ENCODE data around the gene DOCK9.

Gene DOCK9

GRCh38 chr13:98761986-98762616 lies 215.8 kb downstream of the DOCK9 start:
- no peaks in the 10 kb centered on the region for H3K36me3 ChIP-seq (ENCODE audit: control insufficient read depth in 1 of 2, insufficient read depth in 2 of 2, low read length in 2 of 2)
- H3K27ac ChIP-seq (ENCODE audit: low read depth, low read length): no peak overlapping the region
- H2BK120ac ChIP-seq (ENCODE audit: insufficient read depth, low read length, poor library complexity): no peak overlapping the region
- peaks cover 3% of the 10 kb centered on the region for H3K9me3 ChIP-seq (ENCODE audit: insufficient read depth, low read depth, low read length)
- H3K79me2 ChIP-seq (ENCODE audit: control insufficient read depth, insufficient read depth, low read length, poor library complexity): no peaks in the 10 kb centered on the region
- H2AK5ac ChIP-seq (ENCODE audit: low read length): no peak overlapping the region
- no peak overlapping the region for H3K18ac ChIP-seq (ENCODE audit: low read length)
- H2AFZ ChIP-seq (ENCODE audit: insufficient read depth, low read length, poor library complexity): no peak overlapping the region
- no peak overlapping the region for H3K14ac ChIP-seq (ENCODE audit: low read length)
- no peak overlapping the region for H3K9ac ChIP-seq (ENCODE audit: low read length)
- H3K4me2 ChIP-seq (ENCODE audit: low read length): no peak overlapping the region
- H2BK5ac ChIP-seq (ENCODE audit: low read depth, low read length, poor library complexity): no peak overlapping the region
- H3K4me1 ChIP-seq (ENCODE audit: control insufficient read depth in 1 of 2, insufficient read depth in 2 of 2, low read length in 2 of 2): peaks cover 0 to 3% of the 10 kb centered on the region in 2 experiments
- H2BK12ac ChIP-seq (ENCODE audit: low read length): no peak overlapping the region
- H4K12ac ChIP-seq (ENCODE audit: low read depth, low read length): no peak overlapping the region
- no peaks in the 10 kb centered on the region for H3K27me3 ChIP-seq (ENCODE audit: insufficient read depth, low read length)
- no peaks in the 10 kb centered on the region for H3K79me1 ChIP-seq (ENCODE audit: low read length)
- DNase-seq: no peak
- WGBS (ENCODE audit: extremely low coverage, insufficient coverage, insufficient read length): no CpG with 5 or more reads among the region's 15 CpGs
- no peak overlapping the region for H3K23ac ChIP-seq (ENCODE audit: low read length)
- no peak overlapping the region for H3K4me3 ChIP-seq (ENCODE audit: low read depth, low read length)
- no peak overlapping the region for H3K4ac ChIP-seq (ENCODE audit: low read depth, low read length)
- H4K91ac ChIP-seq (ENCODE audit: low read depth, low read length): no peak overlapping the region
- H4K8ac ChIP-seq (ENCODE audit: low read depth, low read length): no peak overlapping the region

- H4K12ac ChIP-seq (ENCODE audit: low read depth, low read length): no peak overlapping the region
- peaks cover 3% of the 10 kb centered on the region for H3K9me3 ChIP-seq (ENCODE audit: insufficient read depth, low read depth, low read length)
- H3K79me2 ChIP-seq (ENCODE audit: control insufficient read depth, insufficient read depth, low read length, poor library complexity): no peaks in the 10 kb centered on the region
- H3K4me1 ChIP-seq (ENCODE audit: control insufficient read depth in 1 of 2, insufficient read depth in 2 of 2, low read length in 2 of 2): peaks cover 0 to 4% of the 10 kb centered on the region in 2 experiments
- H3K27me3 ChIP-seq (ENCODE audit: insufficient read depth, low read length): no peaks in the 10 kb centered on the region
- H3K4ac ChIP-seq (ENCODE audit: low read depth, low read length): no peak overlapping the region
- H4K8ac ChIP-seq (ENCODE audit: low read depth, low read length): no peak overlapping the region
- no peak overlapping the region for H3K4me3 ChIP-seq (ENCODE audit: low read depth, low read length)
- no peak overlapping the region for H3K14ac ChIP-seq (ENCODE audit: low read length)
- WGBS (ENCODE audit: extremely low coverage, insufficient coverage, insufficient read length): no CpG with 5 or more reads among the region's 15 CpGs
- no peak overlapping the region for H4K91ac ChIP-seq (ENCODE audit: low read depth, low read length)
- H3K4me2 ChIP-seq (ENCODE audit: low read length): no peak overlapping the region
- H3K9ac ChIP-seq (ENCODE audit: low read length): no peak overlapping the region
- no peak overlapping the region for H2BK12ac ChIP-seq (ENCODE audit: low read length)
- no peaks in the 10 kb centered on the region for H3K36me3 ChIP-seq (ENCODE audit: control insufficient read depth in 1 of 2, insufficient read depth in 2 of 2, low read length in 2 of 2)
- H3K23ac ChIP-seq (ENCODE audit: low read length): no peak overlapping the region
- DNase-seq: peak in 1 of 2 donors; percentile 42
- H3K79me1 ChIP-seq (ENCODE audit: low read length): no peaks in the 10 kb centered on the region
- no peak overlapping the region for H3K18ac ChIP-seq (ENCODE audit: low read length)
- no peak overlapping the region for H2BK5ac ChIP-seq (ENCODE audit: low read depth, low read length, poor library complexity)
- no peak overlapping the region for H3K27ac ChIP-seq (ENCODE audit: low read depth, low read length)
- no peak overlapping the region for H2BK120ac ChIP-seq (ENCODE audit: insufficient read depth, low read length, poor library complexity)
- no peak overlapping the region for H2AK5ac ChIP-seq (ENCODE audit: low read length)
- no peak overlapping the region for H2AFZ ChIP-seq (ENCODE audit: insufficient read depth, low read length, poor library complexity)
These were observed 216.5 kb downstream of the DOCK9 start for GRCh38 chr13:98761126-98761985.

- Histone ChIP-seq H3K23ac (ENCODE audit: low read length) (no peak overlapping the region), H2AK5ac (ENCODE audit: low read length) (no peak overlapping the region)
These were observed 222.1 kb downstream of the DOCK9 start for GRCh38 chr13:98755729-98756128.

GRCh38 chr13:98755116-98755515 lies 222.7 kb downstream of the DOCK9 start:
- peaks cover 3% of the 10 kb centered on the region for H3K27me3 ChIP-seq (ENCODE audit: insufficient read depth, low read length)
- peaks cover 2% of the 10 kb centered on the region for H3K9me3 ChIP-seq (ENCODE audit: insufficient read depth, low read depth, low read length)
- no peak overlapping the region for H4K12ac ChIP-seq (ENCODE audit: low read depth, low read length)
- H2BK120ac ChIP-seq (ENCODE audit: insufficient read depth, low read length, poor library complexity): no peak overlapping the region
- no peak overlapping the region for H4K91ac ChIP-seq (ENCODE audit: low read depth, low read length)
- H2AK5ac ChIP-seq (ENCODE audit: low read length): no peak overlapping the region
- no peak overlapping the region for H3K27ac ChIP-seq (ENCODE audit: low read depth, low read length)
- no peaks in the 10 kb centered on the region for H3K36me3 ChIP-seq (ENCODE audit: control insufficient read depth in 1 of 2, insufficient read depth in 2 of 2, low read length in 2 of 2)
- H3K18ac ChIP-seq (ENCODE audit: low read length): no peak overlapping the region
- H3K4me3 ChIP-seq (ENCODE audit: low read depth, low read length): no peak overlapping the region
- no peak overlapping the region for H3K23ac ChIP-seq (ENCODE audit: low read length)
- H4K8ac ChIP-seq (ENCODE audit: low read depth, low read length): no peak overlapping the region
- no peak for DNase-seq
- H3K4ac ChIP-seq (ENCODE audit: low read depth, low read length): no peak overlapping the region
- no peak overlapping the region for H3K14ac ChIP-seq (ENCODE audit: low read length)
- no peak overlapping the region for H2AFZ ChIP-seq (ENCODE audit: insufficient read depth, low read length, poor library complexity)
- peaks cover 21 to 22% of the 10 kb centered on the region in 2 experiments for H3K4me1 ChIP-seq (ENCODE audit: control insufficient read depth in 1 of 2, insufficient read depth in 2 of 2, low read length in 2 of 2)
- no peak overlapping the region for H2BK5ac ChIP-seq (ENCODE audit: low read depth, low read length, poor library complexity)
- no peak overlapping the region for H3K4me2 ChIP-seq (ENCODE audit: low read length)
- no peaks in the 10 kb centered on the region for H3K79me1 ChIP-seq (ENCODE audit: low read length)
- WGBS (ENCODE audit: extremely low coverage, insufficient coverage, insufficient read length): no CpG with 5 or more reads among the region's 2 CpGs
- peaks cover 1% of the 10 kb centered on the region for H3K79me2 ChIP-seq (ENCODE audit: control insufficient read depth, insufficient read depth, low read length, poor library complexity)
- no peak overlapping the region for H2BK12ac ChIP-seq (ENCODE audit: low read length)
- H3K9ac ChIP-seq (ENCODE audit: low read length): no peak overlapping the region

More at GRCh38 chr13:98755729-98756128, 222.1 kb downstream of the DOCK9 start:
- H3K14ac ChIP-seq (ENCODE audit: low read length): no peak overlapping the region
- H4K91ac ChIP-seq (ENCODE audit: low read depth, low read length): no peak overlapping the region
- no peak overlapping the region for H3K4me2 ChIP-seq (ENCODE audit: low read length)
- peaks cover 21 to 22% of the 10 kb centered on the region in 2 experiments for H3K4me1 ChIP-seq (ENCODE audit: control insufficient read depth in 1 of 2, insufficient read depth in 2 of 2, low read length in 2 of 2)
- no peak overlapping the region for H2BK12ac ChIP-seq (ENCODE audit: low read length)
- H3K27ac ChIP-seq (ENCODE audit: low read depth, low read length): no peak overlapping the region
- H3K4me3 ChIP-seq (ENCODE audit: low read depth, low read length): no peak overlapping the region
- no peak overlapping the region for H3K4ac ChIP-seq (ENCODE audit: low read depth, low read length)
- no peak overlapping the region for H3K9ac ChIP-seq (ENCODE audit: low read length)
- peaks cover 1% of the 10 kb centered on the region for H3K79me2 ChIP-seq (ENCODE audit: control insufficient read depth, insufficient read depth, low read length, poor library complexity)
- no peaks in the 10 kb centered on the region for H3K79me1 ChIP-seq (ENCODE audit: low read length)
- DNase-seq: no peak
- no peak overlapping the region for H2BK120ac ChIP-seq (ENCODE audit: insufficient read depth, low read length, poor library complexity)
- no peak overlapping the region for H2BK5ac ChIP-seq (ENCODE audit: low read depth, low read length, poor library complexity)
- no peaks in the 10 kb centered on the region for H3K36me3 ChIP-seq (ENCODE audit: control insufficient read depth in 1 of 2, insufficient read depth in 2 of 2, low read length in 2 of 2)
- H3K9me3 ChIP-seq (ENCODE audit: insufficient read depth, low read depth, low read length): peaks cover 4% of the 10 kb centered on the region
- H2AFZ ChIP-seq (ENCODE audit: insufficient read depth, low read length, poor library complexity): no peak overlapping the region
- H4K8ac ChIP-seq (ENCODE audit: low read depth, low read length): no peak overlapping the region
- H3K18ac ChIP-seq (ENCODE audit: low read length): no peak overlapping the region
- WGBS (ENCODE audit: extremely low coverage, insufficient coverage, insufficient read length): no CpG with 5 or more reads among the region's 9 CpGs
- no peak overlapping the region for H4K12ac ChIP-seq (ENCODE audit: low read depth, low read length)
- H3K27me3 ChIP-seq (ENCODE audit: insufficient read depth, low read length): peaks cover 3% of the 10 kb centered on the region

Data from trophoblast cell (in vitro differentiated cells and primary cell).